ENCODE results near the gene TTC3.

TTC3 gene

GRCh38 chr21:37088186-37088735, 15.2 kb downstream of the TTC3 start:
- DNase-seq (ENCODE audit: extremely low spot score) = no peak
- CTCF ChIA-PET = no interaction called here
- POLR2A ChIA-PET = no interaction called here
- TF ChIP-seq SP1 (IDR thresholded peaks at IDR 0.05) = no peak
- no peak for TF ChIP-seq PKNOX1 (IDR thresholded peaks at IDR 0.05)
- no peak for TF ChIP-seq ARNT (IDR thresholded peaks at IDR 0.05)
- TF ChIP-seq SUZ12 (IDR thresholded peaks at IDR 0.05) = no peak
- TF ChIP-seq NFRKB (IDR thresholded peaks at IDR 0.05) = no peak
- no peak for TF ChIP-seq ELF4 (IDR thresholded peaks at IDR 0.05)
- TF ChIP-seq ZNF384 (IDR thresholded peaks at IDR 0.05) = no peak
- no peak for TF ChIP-seq BHLHE40 (IDR thresholded peaks at IDR 0.05; ENCODE audit: borderline replicate concordance)
- no peak for TF ChIP-seq FOXM1 (IDR thresholded peaks at IDR 0.05; ENCODE audit: borderline replicate concordance)
- no peak for TF ChIP-seq FOXK2 (IDR thresholded peaks at IDR 0.05)
- TF ChIP-seq L3MBTL2 (conservative IDR thresholded peaks at IDR 0.05) = no peak
- no peak for TF ChIP-seq LEF1 (IDR thresholded peaks at IDR 0.05; ENCODE audit: borderline replicate concordance)
- TF ChIP-seq HDGF (IDR thresholded peaks at IDR 0.05; ENCODE audit: borderline replicate concordance) = no peak
- no peak for TF ChIP-seq CTBP1 (IDR thresholded peaks at IDR 0.05; ENCODE audit: borderline replicate concordance)
- TF ChIP-seq TARDBP (IDR thresholded peaks at IDR 0.05) = no peak
- no peak for TF ChIP-seq FOXA1 (IDR thresholded peaks at IDR 0.05)

DNA sequence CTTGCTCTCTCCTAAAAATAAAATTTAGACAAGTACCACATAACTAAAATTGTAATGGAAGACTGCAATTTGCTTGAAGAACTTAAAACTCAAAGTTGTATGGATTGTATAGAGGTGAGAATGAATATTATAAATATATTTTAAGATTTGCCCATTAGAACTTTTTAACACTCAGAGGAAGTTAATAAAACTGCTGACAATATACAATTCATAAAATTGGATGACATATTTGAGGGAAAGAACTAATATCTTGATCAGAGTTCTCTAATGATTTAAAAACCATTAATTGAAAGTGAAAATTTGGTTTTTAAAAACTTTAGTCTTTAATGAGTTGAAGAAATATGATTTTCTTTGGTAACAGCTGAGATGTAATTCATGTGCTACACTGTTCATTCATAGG, 20.9 kb downstream of the TTC3 start:
- ChIA-PET POLR2A (no interaction called here), CTCF (no interaction called here)
- DNase-seq (ENCODE audit: extremely low spot score) = no peak
- TF ChIP-seq CTBP1 (IDR thresholded peaks at IDR 0.05; ENCODE audit: borderline replicate concordance) = no peak
- TF ChIP-seq SUZ12 (IDR thresholded peaks at IDR 0.05) = no peak
- TF ChIP-seq TARDBP (IDR thresholded peaks at IDR 0.05) = no peak
- TF ChIP-seq SP1 (IDR thresholded peaks at IDR 0.05) = no peak
- no peak for TF ChIP-seq BHLHE40 (IDR thresholded peaks at IDR 0.05; ENCODE audit: borderline replicate concordance)
- no peak for TF ChIP-seq FOXK2 (IDR thresholded peaks at IDR 0.05)
- TF ChIP-seq ARNT (IDR thresholded peaks at IDR 0.05) = no peak
- no peak for TF ChIP-seq NFRKB (IDR thresholded peaks at IDR 0.05)
- TF ChIP-seq LEF1 (IDR thresholded peaks at IDR 0.05; ENCODE audit: borderline replicate concordance) = no peak
- TF ChIP-seq ELF4 (IDR thresholded peaks at IDR 0.05) = no peak
- no peak for TF ChIP-seq FOXM1 (IDR thresholded peaks at IDR 0.05; ENCODE audit: borderline replicate concordance)
- TF ChIP-seq PKNOX1 (IDR thresholded peaks at IDR 0.05) = no peak
- TF ChIP-seq L3MBTL2 (conservative IDR thresholded peaks at IDR 0.05) = no peak
- no peak for TF ChIP-seq FOXA1 (IDR thresholded peaks at IDR 0.05)
- TF ChIP-seq HDGF (IDR thresholded peaks at IDR 0.05; ENCODE audit: borderline replicate concordance) = no peak
- no peak for TF ChIP-seq ZNF384 (IDR thresholded peaks at IDR 0.05)

DNA sequence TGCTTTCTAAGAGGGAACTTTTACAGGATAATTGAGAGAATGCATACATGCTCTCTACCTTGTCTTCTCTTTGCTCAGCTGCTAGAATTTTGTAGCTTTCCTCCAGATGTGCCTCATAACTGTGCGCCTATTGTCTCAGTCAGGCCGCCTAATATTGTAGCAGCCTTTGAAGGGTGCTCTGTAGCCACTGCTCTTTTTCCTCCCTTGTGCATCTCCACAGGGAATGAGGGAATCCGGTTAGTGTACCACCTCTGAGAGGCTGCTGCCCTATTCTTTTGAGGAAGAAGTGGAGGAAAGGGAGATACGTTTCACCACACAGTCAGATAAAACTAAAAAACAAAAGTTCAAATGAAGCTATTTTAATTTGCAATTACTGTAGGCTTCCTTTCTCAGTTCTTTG, 22.8 kb downstream of the TTC3 start:
- TF ChIP-seq HDGF (IDR thresholded peaks at IDR 0.05; ENCODE audit: borderline replicate concordance) (no peak), TARDBP (IDR thresholded peaks at IDR 0.05) (no peak), CTBP1 (IDR thresholded peaks at IDR 0.05; ENCODE audit: borderline replicate concordance) (no peak), ELF4 (IDR thresholded peaks at IDR 0.05) (no peak), BHLHE40 (IDR thresholded peaks at IDR 0.05; ENCODE audit: borderline replicate concordance) (no peak), SP1 (IDR thresholded peaks at IDR 0.05) (no peak), FOXM1 (IDR thresholded peaks at IDR 0.05; ENCODE audit: borderline replicate concordance) (no peak), PKNOX1 (IDR thresholded peaks at IDR 0.05) (no peak), LEF1 (IDR thresholded peaks at IDR 0.05; ENCODE audit: borderline replicate concordance) (no peak), L3MBTL2 (conservative IDR thresholded peaks at IDR 0.05) (no peak), ZNF384 (IDR thresholded peaks at IDR 0.05) (no peak), ARNT (IDR thresholded peaks at IDR 0.05) (no peak), FOXK2 (IDR thresholded peaks at IDR 0.05) (no peak), FOXA1 (IDR thresholded peaks at IDR 0.05) (no peak), NFRKB (IDR thresholded peaks at IDR 0.05) (no peak), SUZ12 (IDR thresholded peaks at IDR 0.05) (no peak)
- ChIA-PET POLR2A (interaction anchor here (1.0 kb wide), 1 partner anchor 9 kb away, joined by 3 read pairs; no protein-coding TSS in a partner anchor), CTCF (no interaction called here)
- no peak for DNase-seq (ENCODE audit: extremely low spot score)

DNA sequence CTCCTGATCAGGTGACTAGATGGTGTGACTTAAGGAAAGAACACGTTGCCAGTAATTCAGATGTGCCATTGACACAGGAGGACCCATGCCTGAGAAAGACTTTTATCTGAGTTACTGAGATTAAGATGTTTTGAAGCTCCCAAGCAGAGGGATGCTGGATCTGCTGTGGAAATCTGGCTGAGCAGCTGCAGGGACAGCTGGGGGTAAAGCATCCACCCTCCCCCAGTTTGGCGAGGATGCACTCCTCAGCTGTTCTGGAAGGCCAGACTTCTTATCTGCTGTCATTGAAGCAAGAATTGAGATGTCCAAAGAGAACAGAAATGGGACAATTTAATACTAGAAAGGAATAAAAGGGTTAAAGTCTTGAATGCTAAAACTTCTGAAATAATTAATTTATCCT, 25.7 kb downstream of the TTC3 start:
- POLR2A ChIA-PET = no interaction called here
- TF ChIP-seq FOXA1 (IDR thresholded peaks at IDR 0.05) (no peak), PKNOX1 (IDR thresholded peaks at IDR 0.05) (no peak), ELF4 (IDR thresholded peaks at IDR 0.05) (no peak), TARDBP (IDR thresholded peaks at IDR 0.05) (no peak), SP1 (IDR thresholded peaks at IDR 0.05) (no peak), FOXM1 (IDR thresholded peaks at IDR 0.05; ENCODE audit: borderline replicate concordance) (no peak), CTBP1 (IDR thresholded peaks at IDR 0.05; ENCODE audit: borderline replicate concordance) (no peak), ZNF384 (IDR thresholded peaks at IDR 0.05) (no peak), ARNT (IDR thresholded peaks at IDR 0.05) (no peak), NFRKB (IDR thresholded peaks at IDR 0.05) (no peak), SUZ12 (IDR thresholded peaks at IDR 0.05) (no peak), FOXK2 (IDR thresholded peaks at IDR 0.05) (no peak), L3MBTL2 (conservative IDR thresholded peaks at IDR 0.05) (no peak), LEF1 (IDR thresholded peaks at IDR 0.05; ENCODE audit: borderline replicate concordance) (no peak), BHLHE40 (IDR thresholded peaks at IDR 0.05; ENCODE audit: borderline replicate concordance) (no peak), HDGF (IDR thresholded peaks at IDR 0.05; ENCODE audit: borderline replicate concordance) (no peak)
- no peak for DNase-seq (ENCODE audit: extremely low spot score)
- CTCF ChIA-PET = no interaction called here

- ChIA-PET POLR2A (no interaction called here), CTCF (no interaction called here)
- no peak for DNase-seq (ENCODE audit: extremely low spot score)
- TF ChIP-seq BHLHE40 (IDR thresholded peaks at IDR 0.05; ENCODE audit: borderline replicate concordance) = no peak
- no peak for TF ChIP-seq NFRKB (IDR thresholded peaks at IDR 0.05)
- no peak for TF ChIP-seq FOXM1 (IDR thresholded peaks at IDR 0.05; ENCODE audit: borderline replicate concordance)
- TF ChIP-seq HDGF (IDR thresholded peaks at IDR 0.05; ENCODE audit: borderline replicate concordance) = no peak
- no peak for TF ChIP-seq TARDBP (IDR thresholded peaks at IDR 0.05)
- TF ChIP-seq ELF4 (IDR thresholded peaks at IDR 0.05) = no peak
- no peak for TF ChIP-seq PKNOX1 (IDR thresholded peaks at IDR 0.05)
- TF ChIP-seq FOXA1 (IDR thresholded peaks at IDR 0.05) = no peak
- TF ChIP-seq LEF1 (IDR thresholded peaks at IDR 0.05; ENCODE audit: borderline replicate concordance) = no peak
- no peak for TF ChIP-seq SP1 (IDR thresholded peaks at IDR 0.05)
- no peak for TF ChIP-seq SUZ12 (IDR thresholded peaks at IDR 0.05)
- no peak for TF ChIP-seq L3MBTL2 (conservative IDR thresholded peaks at IDR 0.05)
- no peak for TF ChIP-seq ARNT (IDR thresholded peaks at IDR 0.05)
These were observed 27.3 kb downstream of the TTC3 start for GRCh38 chr21:37100316-37100715.
